Cardiac fibroblast (primary cell): ENCODE data around the gene NOL4L.

Experiments used
- DNase-seq, 2 donors: peaks; one replicate each; pipeline versions ENCODE4 v3.0.0 to v3.0.0-alpha.2; 2010; ENCODE audit warnings: low read depth in 2 of 2
- H3K4me3 ChIP-seq, 2 donors: replicated peaks in 1 of 2; 1 replicate in 1 of 2; 2 replicates in 1 of 2; pipeline ENCODE4 v1.5.1; 2011; ENCODE audit warnings: low read depth in 2 of 2, low read length in 2 of 2, mild to moderate bottlenecking in 2 of 2, moderate library complexity in 1 of 2
- TF ChIP-seq, protein P1 (sequence below): IDR thresholded peaks from one replicate; pipeline ENCODE4 v1.5.1; 2011; ENCODE audit warnings: low read depth, mild to moderate bottlenecking, low read length, inconsistent platforms

The NOL4L gene

DNA sequence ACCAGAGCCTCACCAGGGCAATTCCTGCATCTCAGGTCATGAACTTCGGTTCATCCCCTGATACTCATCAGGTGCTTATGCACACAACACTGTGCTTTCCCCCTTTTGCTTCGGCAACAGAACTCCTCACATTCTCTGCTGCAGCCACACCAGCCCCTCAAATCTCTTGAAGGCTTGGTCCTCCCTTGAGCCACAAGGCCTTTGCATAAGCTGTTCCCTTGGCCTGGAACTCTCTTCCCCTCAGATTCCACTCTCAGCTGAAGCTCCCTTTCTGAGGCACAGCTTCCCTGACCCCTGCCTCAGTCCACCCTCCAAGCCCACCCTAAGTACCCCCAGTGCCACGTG, 76.4 kb downstream of the NOL4L start:
- DNase-seq, result no peak
- no peak overlapping the region for H3K4me3 ChIP-seq
- TF ChIP-seq, protein P1, sequence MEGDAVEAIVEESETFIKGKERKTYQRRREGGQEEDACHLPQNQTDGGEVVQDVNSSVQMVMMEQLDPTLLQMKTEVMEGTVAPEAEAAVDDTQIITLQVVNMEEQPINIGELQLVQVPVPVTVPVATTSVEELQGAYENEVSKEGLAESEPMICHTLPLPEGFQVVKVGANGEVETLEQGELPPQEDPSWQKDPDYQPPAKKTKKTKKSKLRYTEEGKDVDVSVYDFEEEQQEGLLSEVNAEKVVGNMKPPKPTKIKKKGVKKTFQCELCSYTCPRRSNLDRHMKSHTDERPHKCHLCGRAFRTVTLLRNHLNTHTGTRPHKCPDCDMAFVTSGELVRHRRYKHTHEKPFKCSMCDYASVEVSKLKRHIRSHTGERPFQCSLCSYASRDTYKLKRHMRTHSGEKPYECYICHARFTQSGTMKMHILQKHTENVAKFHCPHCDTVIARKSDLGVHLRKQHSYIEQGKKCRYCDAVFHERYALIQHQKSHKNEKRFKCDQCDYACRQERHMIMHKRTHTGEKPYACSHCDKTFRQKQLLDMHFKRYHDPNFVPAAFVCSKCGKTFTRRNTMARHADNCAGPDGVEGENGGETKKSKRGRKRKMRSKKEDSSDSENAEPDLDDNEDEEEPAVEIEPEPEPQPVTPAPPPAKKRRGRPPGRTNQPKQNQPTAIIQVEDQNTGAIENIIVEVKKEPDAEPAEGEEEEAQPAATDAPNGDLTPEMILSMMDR, result no peak

DNA sequence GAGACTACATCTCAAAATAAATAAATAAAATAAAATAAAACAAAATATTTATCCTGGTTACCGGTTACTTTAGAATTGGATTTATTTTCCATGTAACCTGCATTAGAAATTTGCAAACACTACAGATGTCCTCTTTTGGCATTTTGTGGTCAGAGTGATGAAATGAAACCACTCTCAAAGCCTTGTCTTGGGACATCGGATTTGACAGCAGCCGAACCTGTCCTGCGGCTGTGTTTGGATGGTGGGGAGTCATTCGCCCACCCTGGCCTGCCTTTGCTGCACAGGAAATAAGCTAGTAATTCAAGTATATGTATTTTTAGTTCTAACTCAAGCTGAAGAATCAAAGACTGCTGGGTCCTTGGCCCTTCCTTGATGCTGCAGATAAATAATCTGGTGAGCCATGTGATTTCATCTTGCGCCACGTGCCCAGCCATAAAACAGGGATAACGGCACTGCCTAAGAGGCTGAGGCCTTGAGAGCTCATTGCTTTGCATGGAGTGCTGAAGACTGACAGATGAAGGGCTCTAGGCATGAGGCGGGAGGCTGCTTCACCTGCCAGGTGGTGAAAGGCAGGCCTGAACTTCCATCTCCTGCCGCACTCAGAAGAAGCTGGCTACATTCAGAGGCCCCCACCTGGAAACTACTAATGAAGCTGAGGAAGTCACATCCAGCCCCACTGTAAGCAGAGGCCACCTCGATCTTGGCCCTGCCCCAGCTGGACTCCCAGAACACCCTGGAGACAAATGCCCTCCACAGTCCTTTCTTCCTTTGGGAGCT, 76.9 kb downstream of the NOL4L start:
- TF ChIP-seq, protein P1, result no peak
- no peak overlapping the region for H3K4me3 ChIP-seq
- DNase-seq, result no peak

DNA sequence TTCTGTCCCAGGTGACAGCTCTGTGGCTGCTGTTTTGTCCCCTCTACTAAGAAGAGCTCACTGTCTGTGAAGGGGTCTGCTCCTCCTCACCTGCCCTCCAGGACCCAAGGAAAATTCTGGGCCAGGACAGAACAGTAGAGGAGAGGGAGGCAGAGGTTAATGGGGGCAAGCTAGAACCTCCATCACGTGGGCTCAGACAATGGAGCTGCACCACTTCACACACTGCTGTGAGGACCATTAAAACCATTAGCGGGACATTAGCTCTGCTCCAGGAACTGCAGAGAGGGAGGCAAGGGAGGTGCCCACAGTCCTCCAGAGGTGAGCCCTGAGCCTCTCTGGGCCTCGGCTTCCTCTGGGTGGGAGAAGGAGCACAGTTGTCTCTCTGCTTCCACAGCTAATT, 78.4 kb downstream of the NOL4L start:
- TF ChIP-seq, protein P1, result no peak
- DNase-seq, result no peak
- no peak overlapping the region for H3K4me3 ChIP-seq

DNA sequence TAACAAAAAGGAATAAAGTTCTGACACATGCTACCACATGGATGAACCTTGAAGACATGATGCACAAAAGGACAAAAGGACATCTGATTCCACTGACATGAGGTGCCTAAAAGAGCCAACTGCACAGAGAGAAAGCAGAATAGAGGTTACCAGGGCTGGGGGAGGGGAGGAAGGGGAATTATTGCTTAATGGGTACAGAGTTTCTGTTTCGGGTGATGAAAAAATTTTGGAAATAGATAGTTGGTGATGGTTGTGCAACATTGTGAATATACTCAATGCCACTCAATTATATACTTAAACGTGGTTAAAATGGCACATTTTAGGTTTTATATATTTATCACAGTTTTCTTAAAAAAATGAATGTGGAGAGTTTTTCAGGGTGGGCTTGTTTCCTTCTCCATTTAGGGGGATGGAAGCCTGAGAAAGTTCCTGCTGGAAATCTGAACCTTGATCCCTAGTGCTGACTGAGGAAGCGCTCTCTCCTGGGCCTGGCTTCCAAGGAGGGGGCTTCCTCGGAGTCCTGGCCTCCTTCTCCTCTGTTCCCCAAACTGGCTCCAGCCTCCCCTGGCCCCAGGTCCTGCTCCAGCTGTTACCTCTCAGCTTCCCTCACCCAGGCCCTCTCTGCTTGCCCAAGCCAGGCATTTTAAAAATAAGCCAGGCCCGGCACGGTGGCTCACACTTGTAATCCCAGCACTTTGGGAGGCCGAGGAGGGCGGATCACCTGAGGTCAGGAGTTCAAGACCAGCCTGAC, 79.2 kb downstream of the NOL4L start:
- no peak for DNase-seq
- TF ChIP-seq, protein P1, result no peak

DNA sequence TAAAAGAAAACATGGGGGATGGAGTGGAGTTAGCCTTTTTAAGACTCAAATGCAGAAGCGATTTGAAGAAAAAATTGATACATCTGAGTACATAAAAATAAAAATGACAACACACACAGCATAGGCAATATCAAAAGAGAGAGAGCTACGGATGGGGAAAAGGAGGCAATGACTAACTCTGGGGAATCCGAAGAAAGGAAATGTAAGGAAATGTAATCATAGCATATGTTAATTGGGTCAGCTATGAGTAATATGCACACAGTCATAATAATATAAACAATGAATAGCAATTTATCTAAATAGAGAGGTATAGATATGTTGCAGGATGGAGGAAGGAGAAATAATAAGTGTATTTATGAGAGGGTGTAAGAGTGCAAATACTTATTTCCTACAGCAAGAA, 83.4 kb downstream of the NOL4L start:
- H3K4me3 ChIP-seq, result no peak overlapping the region
- DNase-seq, result peak in 1 of 2 donors; percentile 67
- TF ChIP-seq, protein P1, result no peak

More for the DNA sequence above, 79.2 kb downstream of the NOL4L start:
- no peak overlapping the region for H3K4me3 ChIP-seq

DNA sequence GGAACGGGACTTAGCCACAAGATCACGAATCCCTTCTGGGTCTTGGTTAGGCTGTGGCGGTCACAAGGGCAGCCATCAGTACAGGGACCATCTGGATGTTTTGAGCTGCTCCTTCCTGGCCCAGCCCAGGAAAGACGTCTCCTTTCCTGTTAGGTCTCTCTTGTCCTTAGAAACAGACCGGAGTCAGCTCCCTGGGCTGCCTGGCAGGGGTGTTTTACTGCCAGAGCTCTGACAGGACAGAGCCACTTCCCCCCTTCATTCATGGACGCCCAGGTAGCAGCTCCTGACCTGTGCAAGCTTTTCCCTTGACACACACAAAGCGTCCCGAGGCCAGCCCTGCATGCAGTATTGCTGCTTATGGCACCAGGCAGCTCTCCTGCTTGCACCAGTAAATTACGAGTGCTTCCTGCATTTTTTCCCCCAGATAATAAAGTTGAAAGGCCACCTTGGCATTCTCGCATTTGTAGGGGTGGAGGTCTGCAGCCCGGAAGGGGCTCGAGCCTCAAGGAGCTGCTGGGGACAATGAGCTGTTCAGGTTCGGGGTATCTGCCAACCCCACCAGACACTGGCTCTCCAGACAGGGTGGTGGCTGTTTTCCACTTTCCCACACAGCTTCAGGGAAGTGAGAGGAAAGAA, 87.4 kb downstream of the NOL4L start:
- DNase-seq, result peak in 1 of 2 donors; percentile 42
- TF ChIP-seq, protein P1, result no peak
- no peak overlapping the region for H3K4me3 ChIP-seq
